HG03064 (cell line): Measurements from ENCODE around the gene POLR3E.
"Not testable (repeated sequence)": the region's sequence is repeated elsewhere in the genome, so short reads cannot be mapped to it uniquely, and the experiment has no call there.

Source experiments
- ATAC-seq: cut with Tn5 transposase; IDR thresholded peaks from one replicate; pipeline ENCODE4 v1.9.1; 2021; ENCODE audit warnings: low read depth; ENCODE audit not compliant: unreplicated experiment

The POLR3E gene

GRCh38 chr16:22358000-22358399, 60.8 kb downstream of the POLR3E start:
- ATAC-seq: no peak

GRCh38 chr16:22359679-22360078, 62.5 kb downstream of the POLR3E start:
- no peak for ATAC-seq

- ATAC-seq: no peak
Measured at GRCh38 chr16:22360963-22361659, 63.9 kb downstream of the POLR3E start.

GRCh38 chr16:22364241-22364640, 67.0 kb downstream of the POLR3E start:
- no peak for ATAC-seq

- no peak for ATAC-seq
Measured at GRCh38 chr16:22366371-22366770, 69.2 kb downstream of the POLR3E start.

- no peak for ATAC-seq
Measured at GRCh38 chr16:22366889-22367288, 69.7 kb downstream of the POLR3E start.

- not testable (repeated sequence) for ATAC-seq
Measured at GRCh38 chr16:22368200-22368826, 71.1 kb downstream of the POLR3E start.

- ATAC-seq: no peak
Measured at GRCh38 chr16:22369221-22369811, 72.1 kb downstream of the POLR3E start.

GRCh38 chr16:22370038-22370820, 73.0 kb downstream of the POLR3E start:
- ATAC-seq: no peak

- no peak for ATAC-seq
Measured at GRCh38 chr16:22372882-22373661, 75.9 kb downstream of the POLR3E start.

GRCh38 chr16:22373662-22374310, 76.6 kb downstream of the POLR3E start:
- ATAC-seq: peak; percentile 28

GRCh38 chr16:22374311-22375116, 77.3 kb downstream of the POLR3E start, which contains the start of gene CDR2:
Gene CDR2, minus strand, starts transcription at chr16:22374619. Its CDS starts 310 bp downstream, at chr16:22374309.
- ATAC-seq: peak; percentile 82

GRCh38 chr16:22375117-22375962, 78.1 kb downstream of the POLR3E start:
- no peak for ATAC-seq

GRCh38 chr16:22375963-22376640, 78.9 kb downstream of the POLR3E start:
- ATAC-seq: no peak

- no peak for ATAC-seq
Measured at GRCh38 chr16:22379656-22380055, 82.4 kb downstream of the POLR3E start.

GRCh38 chr16:22380529-22380928, 83.3 kb downstream of the POLR3E start:
- no peak for ATAC-seq

- no peak for ATAC-seq
Measured at GRCh38 chr16:22381392-22381791, 84.2 kb downstream of the POLR3E start.
